Esophagus muscularis mucosa (tissue), 4 donors: Measurements from ENCODE around the gene SIGLEC1. TPM values are rescaled to one million over a fixed set of nuclear protein-coding genes. Genes with fewer than 3 reads are reported as not detected.

Source experiments
- DNase-seq: peaks from one replicate; pipeline ENCODE4 v3.0.0-alpha.2; 2017; ENCODE audit errors: extremely low spot score
- H3K27ac ChIP-seq, 4 donors: fragments of 200-600 bp; sonication (generic); replicated peaks in 1 of 4; 1 replicate in 3 of 4; 2 replicates in 1 of 4; pipeline ENCODE4 v1.5.1; 2016 to 2019; ENCODE audit warnings: mild to moderate bottlenecking in 1 of 4
- H3K27me3 ChIP-seq, 4 donors: fragments of 200-600 bp; sonication (generic); one replicate each; pipeline versions ENCODE4 v1.5.1 to v1.6.0; 2016 to 2019
- H3K36me3 ChIP-seq, 4 donors: fragments of 200-600 bp; sonication (generic); one replicate each; pipeline ENCODE4 v1.5.1; 2016 to 2019
- H3K4me1 ChIP-seq, 4 donors: fragments of 200-600 bp; sonication (generic); one replicate each; pipeline ENCODE4 v1.5.1; 2016 to 2019
- H3K4me3 ChIP-seq, 4 donors: fragments of 200-600 bp; sonication (generic); 1 replicate in 2 of 4; 2 replicates in 2 of 4; pipeline ENCODE4 v1.5.1; 2016 to 2019; ENCODE audit warnings: mild to moderate bottlenecking in 4 of 4, moderate library complexity in 1 of 4
- H3K9me3 ChIP-seq, 4 donors: fragments of 200-600 bp; sonication (generic); 1 replicate in 3 of 4; 2 replicates in 1 of 4; pipeline ENCODE4 v1.5.1; 2016 to 2019
- EP300 ChIP-seq: sonication (generic); formaldehyde crosslinking; IDR thresholded peaks from one replicate; pipeline ENCODE4 v1.6.1; 2017; ENCODE audit warnings: antibody characterized with exemption
- POLR2A ChIP-seq: fragments of 450-650 bp; IDR thresholded peaks from one replicate; pipeline ENCODE4 v1.6.1; 2017; ENCODE audit warnings: antibody characterized with exemption, moderate library complexity, mild to moderate bottlenecking, low read depth
- POLR2AphosphoS5 ChIP-seq, 2 donors: sonication (generic); formaldehyde crosslinking; IDR thresholded peaks; one replicate each; pipeline ENCODE4 v1.6.1; 2017; ENCODE audit warnings: antibody characterized with exemption in 2 of 2
- WGBS: methylation state at CpG from one replicate; pipeline ENCODE4 v1.1.5; 2018; 5-methylcytosine and 5-hydroxymethylcytosine counted together
- intact Hi-C: fragments of 100-400 bp; cut with DNase I; formaldehyde crosslinking; loops from one replicate; pipeline ENCODE4 v1.15.1; 2023
- total RNA-seq, 4 donors: library from RNA; depleted of rRNA; stranded (reverse); fragments of >200 nt; gene quantifications; one replicate each; pipeline versions ENCODE4 v1.1.0 to v1.2.1, GENCODE V29; 2016
- TF ChIP-seq, protein P1 (sequence below), 3 experiments: fragments of 200-600 bp in 2 of 3; fragments of 450-650 bp in 1 of 3; sonication (generic) in 2 of 3; IDR thresholded peaks; one replicate each; pipeline ENCODE4 v1.5.1; 2017 to 2019; ENCODE audit warnings: antibody characterized with exemption in 3 of 3, mild to moderate bottlenecking in 2 of 3, moderate library complexity in 1 of 3

SIGLEC1 gene
- total RNA-seq, 4 donors from 2014 or later = 13.1 to 18.7 (median 13.8) TPM

- TF ChIP-seq EP300 (no peak), POLR2A (no peak), POLR2AphosphoS5 (IDR thresholded peaks at IDR 0.05) (no peak)
- TF ChIP-seq, protein P1, sequence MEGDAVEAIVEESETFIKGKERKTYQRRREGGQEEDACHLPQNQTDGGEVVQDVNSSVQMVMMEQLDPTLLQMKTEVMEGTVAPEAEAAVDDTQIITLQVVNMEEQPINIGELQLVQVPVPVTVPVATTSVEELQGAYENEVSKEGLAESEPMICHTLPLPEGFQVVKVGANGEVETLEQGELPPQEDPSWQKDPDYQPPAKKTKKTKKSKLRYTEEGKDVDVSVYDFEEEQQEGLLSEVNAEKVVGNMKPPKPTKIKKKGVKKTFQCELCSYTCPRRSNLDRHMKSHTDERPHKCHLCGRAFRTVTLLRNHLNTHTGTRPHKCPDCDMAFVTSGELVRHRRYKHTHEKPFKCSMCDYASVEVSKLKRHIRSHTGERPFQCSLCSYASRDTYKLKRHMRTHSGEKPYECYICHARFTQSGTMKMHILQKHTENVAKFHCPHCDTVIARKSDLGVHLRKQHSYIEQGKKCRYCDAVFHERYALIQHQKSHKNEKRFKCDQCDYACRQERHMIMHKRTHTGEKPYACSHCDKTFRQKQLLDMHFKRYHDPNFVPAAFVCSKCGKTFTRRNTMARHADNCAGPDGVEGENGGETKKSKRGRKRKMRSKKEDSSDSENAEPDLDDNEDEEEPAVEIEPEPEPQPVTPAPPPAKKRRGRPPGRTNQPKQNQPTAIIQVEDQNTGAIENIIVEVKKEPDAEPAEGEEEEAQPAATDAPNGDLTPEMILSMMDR (IDR thresholded peaks at IDR 0.05) = no peak
- 81% methylated on average over 2 of the region's 2 CpGs for WGBS
- intact Hi-C loops = no loop called here
Observed at GRCh38 chr20:3747471-3747870, 35.1 kb upstream of the SIGLEC1 start.

GRCh38 chr20:3745686-3746173 is 33.3 kb upstream of the SIGLEC1 start:
- H3K4me3 ChIP-seq = no peak overlapping the region
- peaks cover 0 to 28% (median 0%) of the 10 kb centered on the region in 4 donors for H3K27me3 ChIP-seq
- H3K27ac ChIP-seq = no peak overlapping the region
- intact Hi-C loops = no loop called here
- H3K4me1 ChIP-seq = peaks cover 17 to 25% (median 21%) of the 10 kb centered on the region in 4 donors
- TF ChIP-seq, protein P1 (IDR thresholded peaks at IDR 0.05) = no peak
- TF ChIP-seq POLR2A (no peak), EP300 (no peak), POLR2AphosphoS5 (IDR thresholded peaks at IDR 0.05) (no peak)
- WGBS = 65% methylated on average over 3 of the region's 11 CpGs
- H3K9me3 ChIP-seq = no peaks in the 10 kb centered on the region
- H3K36me3 ChIP-seq = peaks cover 0 to 90% (median 25%) of the 10 kb centered on the region in 4 donors
- DNase-seq = no peak

More at GRCh38 chr20:3747471-3747870, 35.1 kb upstream of the SIGLEC1 start:
- Histone ChIP-seq H3K27ac (no peak overlapping the region), H3K4me1 (peaks cover 25 to 38% (median 27%) of the 10 kb centered on the region in 4 donors), H3K4me3 (no peak overlapping the region), H3K27me3 (peaks cover 0 to 28% (median 0%) of the 10 kb centered on the region in 4 donors), H3K9me3 (no peaks in the 10 kb centered on the region), H3K36me3 (peaks cover 0 to 91% (median 41%) of the 10 kb centered on the region in 4 donors)
- no peak for DNase-seq

GRCh38 chr20:3744806-3745685 is 32.6 kb upstream of the SIGLEC1 start:
- peaks cover 0 to 90% (median 18%) of the 10 kb centered on the region in 4 donors for H3K36me3 ChIP-seq
- intact Hi-C loops = no loop called here
- 53% methylated on average over 38 of the region's 45 CpGs for WGBS

GRCh38 chr20:3744037-3744436 is 31.6 kb upstream of the SIGLEC1 start:
- Histone ChIP-seq H3K9me3 (no peaks in the 10 kb centered on the region), H3K36me3 (peaks cover 0 to 82% (median 13%) of the 10 kb centered on the region in 4 donors), H3K27ac (no peak overlapping the region), H3K4me1 (peaks cover 24 to 28% (median 26%) of the 10 kb centered on the region in 4 donors), H3K4me3 (no peak overlapping the region), H3K27me3 (peaks cover 0 to 15% (median 0%) of the 10 kb centered on the region in 4 donors)
- intact Hi-C loops = no loop called here
- TF ChIP-seq POLR2A (no peak), POLR2AphosphoS5 (IDR thresholded peaks at IDR 0.05) (no peak), EP300 (no peak)
- TF ChIP-seq, protein P1 (IDR thresholded peaks at IDR 0.05) = no peak
- DNase-seq = no peak
- WGBS = 94% methylated on average over 1 of the region's 1 CpG

More at GRCh38 chr20:3744806-3745685, 32.6 kb upstream of the SIGLEC1 start:
- peaks cover 24 to 28% (median 25%) of the 10 kb centered on the region in 4 donors for H3K4me1 ChIP-seq
- TF ChIP-seq, protein P1 (IDR thresholded peaks at IDR 0.05) = no peak
- TF ChIP-seq POLR2AphosphoS5 (IDR thresholded peaks at IDR 0.05) (no peak), EP300 (no peak), POLR2A (no peak)
- DNase-seq = no peak
- H3K27me3 ChIP-seq = peaks cover 0 to 25% (median 0%) of the 10 kb centered on the region in 4 donors
- no peaks in the 10 kb centered on the region for H3K9me3 ChIP-seq
- peak overlapping the region in 2 of 4 donors; percentile 20 to 36 for H3K27ac ChIP-seq
- peak overlapping the region in 1 of 4 donors; percentile 28 for H3K4me3 ChIP-seq
